Lower lobe of right lung (tissue), 2 donors: Measurements from ENCODE around the gene LATS2. TPM values are rescaled to one million over a fixed set of nuclear protein-coding genes. Genes with fewer than 3 reads are reported as not detected.
A peak's percentile ranks its signal among the peaks of the same experiment; 100 is the strongest.

ENCODE experiments used
- ATAC-seq, 2 donors: fragments of 200-7000 bp; cut with Tn5 transposase; one replicate each; pipeline ENCODE4 v1.9.1; 2020 to 2022; ENCODE audit warnings: mild to moderate bottlenecking in 2 of 2, moderate library complexity in 2 of 2
- DNase-seq: peaks from one replicate; pipeline ENCODE4 v3.0.0-alpha.2; 2020
- H3K27ac ChIP-seq: fragments of 200-600 bp; one replicate; pipeline ENCODE4 v1.8.0; 2022
- H3K27me3 ChIP-seq: fragments of 200-600 bp; one replicate; pipeline ENCODE4 v1.8.0; 2022; ENCODE audit warnings: low read depth
- H3K36me3 ChIP-seq: fragments of 200-600 bp; one replicate; pipeline ENCODE4 v1.8.0; 2022; ENCODE audit warnings: mild to moderate bottlenecking
- H3K4me1 ChIP-seq: fragments of 200-600 bp; one replicate; pipeline ENCODE4 v1.8.0; 2022
- H3K4me3 ChIP-seq: fragments of 200-600 bp; one replicate; pipeline ENCODE4 v1.8.0; 2022; ENCODE audit warnings: mild to moderate bottlenecking
- H3K9me3 ChIP-seq: fragments of 200-600 bp; one replicate; pipeline ENCODE4 v1.8.0; 2022
- intact Hi-C: fragments of 100-400 bp; cut with DNase I; formaldehyde crosslinking; loops from one replicate; pipeline ENCODE4 v1.11.0; 2022
- total RNA-seq: library from RNA; stranded (reverse); fragmentation: NEBNext Ultra II Directional; extraction: Animal tissue kit (Norgen Biotek cat#: 25700); gene quantifications from one replicate; pipeline ENCODE4 v1.2.1, GENCODE V29; 2021
- TF ChIP-seq, protein P1 (sequence below): fragments of 200-600 bp; IDR thresholded peaks from one replicate; pipeline ENCODE4 v1.8.0; 2022; ENCODE audit warnings: antibody characterized with exemption, mild to moderate bottlenecking
- donor health status: DM: no; HTN: yes; CAD: no; lungs with severe emphysema.

LATS2 gene
- total RNA-seq, 1 donor from 2014 or later: 26.1 TPM

DNA sequence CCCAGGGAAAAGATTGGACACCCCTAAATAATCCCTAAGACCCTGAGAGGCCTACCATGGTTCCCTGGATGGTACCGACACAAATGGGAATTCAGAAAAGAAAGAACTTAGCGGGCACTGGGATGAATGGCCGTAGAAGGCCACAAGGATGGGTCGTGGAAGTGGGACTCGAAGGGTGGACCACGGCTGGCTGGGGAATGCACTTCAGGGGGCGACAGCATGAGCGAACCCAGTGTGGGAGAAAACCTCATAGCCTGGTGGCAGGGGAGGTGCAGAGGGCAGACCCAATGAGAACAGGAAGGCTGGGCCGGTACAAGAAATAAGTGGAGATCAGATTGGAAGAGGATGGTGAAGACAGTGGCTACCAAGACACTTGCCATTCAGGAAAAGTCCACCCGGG, 28.7 kb downstream of the LATS2 start:
- H3K4me1 ChIP-seq: peaks cover 53% of the 10 kb centered on the region
- no peaks in the 10 kb centered on the region for H3K9me3 ChIP-seq
- TF ChIP-seq, protein P1, sequence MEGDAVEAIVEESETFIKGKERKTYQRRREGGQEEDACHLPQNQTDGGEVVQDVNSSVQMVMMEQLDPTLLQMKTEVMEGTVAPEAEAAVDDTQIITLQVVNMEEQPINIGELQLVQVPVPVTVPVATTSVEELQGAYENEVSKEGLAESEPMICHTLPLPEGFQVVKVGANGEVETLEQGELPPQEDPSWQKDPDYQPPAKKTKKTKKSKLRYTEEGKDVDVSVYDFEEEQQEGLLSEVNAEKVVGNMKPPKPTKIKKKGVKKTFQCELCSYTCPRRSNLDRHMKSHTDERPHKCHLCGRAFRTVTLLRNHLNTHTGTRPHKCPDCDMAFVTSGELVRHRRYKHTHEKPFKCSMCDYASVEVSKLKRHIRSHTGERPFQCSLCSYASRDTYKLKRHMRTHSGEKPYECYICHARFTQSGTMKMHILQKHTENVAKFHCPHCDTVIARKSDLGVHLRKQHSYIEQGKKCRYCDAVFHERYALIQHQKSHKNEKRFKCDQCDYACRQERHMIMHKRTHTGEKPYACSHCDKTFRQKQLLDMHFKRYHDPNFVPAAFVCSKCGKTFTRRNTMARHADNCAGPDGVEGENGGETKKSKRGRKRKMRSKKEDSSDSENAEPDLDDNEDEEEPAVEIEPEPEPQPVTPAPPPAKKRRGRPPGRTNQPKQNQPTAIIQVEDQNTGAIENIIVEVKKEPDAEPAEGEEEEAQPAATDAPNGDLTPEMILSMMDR: no peak
- no peak for DNase-seq
- no peak overlapping the region for H3K4me3 ChIP-seq
- no peak for ATAC-seq
- no peaks in the 10 kb centered on the region for H3K27me3 ChIP-seq
- intact Hi-C loops: no loop called here
- H3K36me3 ChIP-seq: no peaks in the 10 kb centered on the region
- H3K27ac ChIP-seq: peak overlapping the region; percentile 81

DNA sequence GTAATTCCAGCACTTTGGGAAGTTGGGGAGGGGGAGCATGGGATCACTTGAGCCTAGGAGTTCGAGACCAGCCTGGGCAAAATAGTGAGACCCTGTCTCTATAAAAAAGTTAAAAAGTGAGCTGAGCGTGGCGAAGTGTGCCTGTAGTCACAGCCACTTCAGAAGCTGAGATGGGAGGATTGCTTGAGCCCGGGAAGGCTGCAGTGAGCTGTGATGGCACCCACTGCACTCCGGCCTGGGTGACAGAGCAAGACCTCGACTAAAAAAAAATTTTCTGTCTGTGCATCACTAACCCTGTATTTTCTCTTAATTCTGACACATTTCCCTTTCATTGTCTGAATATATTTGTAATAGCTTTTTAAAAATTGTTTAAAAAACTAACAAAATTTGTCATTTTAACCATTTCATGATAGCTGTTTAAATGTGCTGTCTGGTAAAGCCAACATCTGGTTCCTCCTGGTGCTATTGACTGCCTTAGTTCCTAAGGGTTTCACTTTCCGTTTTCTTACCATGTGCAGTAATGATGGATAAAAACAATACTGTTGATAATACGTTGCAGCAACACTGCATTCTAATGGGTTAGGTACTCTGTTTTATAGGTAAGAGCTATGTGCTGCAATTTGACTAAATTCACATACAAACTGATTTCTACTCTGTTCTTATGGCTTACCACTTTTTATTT, 29.7 kb downstream of the LATS2 start:
- DNase-seq (no peak), ATAC-seq (no peak)
- intact Hi-C loops: no loop called here
- no peaks in the 10 kb centered on the region for H3K9me3 ChIP-seq
- TF ChIP-seq, protein P1: no peak
- H3K4me3 ChIP-seq: no peak overlapping the region
- H3K4me1 ChIP-seq: peaks cover 49% of the 10 kb centered on the region
- no peaks in the 10 kb centered on the region for H3K36me3 ChIP-seq
- peak overlapping the region; percentile 81 for H3K27ac ChIP-seq
- H3K27me3 ChIP-seq: no peaks in the 10 kb centered on the region

DNA sequence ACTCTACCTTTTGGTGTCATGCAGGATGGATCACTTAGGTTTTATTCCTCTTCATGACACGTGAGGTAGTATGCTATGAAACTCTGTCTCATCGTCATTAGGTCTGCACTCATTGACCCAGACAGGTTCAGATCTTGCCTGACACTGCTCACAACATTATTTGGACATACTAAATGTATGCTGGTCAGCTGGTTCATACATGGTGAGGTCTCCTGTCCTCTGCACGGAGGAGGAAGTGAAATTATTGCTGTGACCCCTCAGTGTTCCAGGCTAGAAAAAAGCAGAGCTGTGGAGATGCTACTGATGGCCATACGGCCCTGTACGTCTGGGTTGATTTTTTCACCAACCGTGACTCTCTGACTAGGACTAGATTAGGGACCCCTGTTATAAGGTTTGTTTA, 35.8 kb downstream of the LATS2 start:
- TF ChIP-seq, protein P1: no peak
- H3K27ac ChIP-seq: no peak overlapping the region
- no peaks in the 10 kb centered on the region for H3K9me3 ChIP-seq
- H3K4me3 ChIP-seq: no peak overlapping the region
- ATAC-seq (no peak), DNase-seq (no peak)
- H3K4me1 ChIP-seq: peaks cover 19% of the 10 kb centered on the region
- no peaks in the 10 kb centered on the region for H3K27me3 ChIP-seq
- H3K36me3 ChIP-seq: no peaks in the 10 kb centered on the region
- intact Hi-C loops: no loop called here

DNA sequence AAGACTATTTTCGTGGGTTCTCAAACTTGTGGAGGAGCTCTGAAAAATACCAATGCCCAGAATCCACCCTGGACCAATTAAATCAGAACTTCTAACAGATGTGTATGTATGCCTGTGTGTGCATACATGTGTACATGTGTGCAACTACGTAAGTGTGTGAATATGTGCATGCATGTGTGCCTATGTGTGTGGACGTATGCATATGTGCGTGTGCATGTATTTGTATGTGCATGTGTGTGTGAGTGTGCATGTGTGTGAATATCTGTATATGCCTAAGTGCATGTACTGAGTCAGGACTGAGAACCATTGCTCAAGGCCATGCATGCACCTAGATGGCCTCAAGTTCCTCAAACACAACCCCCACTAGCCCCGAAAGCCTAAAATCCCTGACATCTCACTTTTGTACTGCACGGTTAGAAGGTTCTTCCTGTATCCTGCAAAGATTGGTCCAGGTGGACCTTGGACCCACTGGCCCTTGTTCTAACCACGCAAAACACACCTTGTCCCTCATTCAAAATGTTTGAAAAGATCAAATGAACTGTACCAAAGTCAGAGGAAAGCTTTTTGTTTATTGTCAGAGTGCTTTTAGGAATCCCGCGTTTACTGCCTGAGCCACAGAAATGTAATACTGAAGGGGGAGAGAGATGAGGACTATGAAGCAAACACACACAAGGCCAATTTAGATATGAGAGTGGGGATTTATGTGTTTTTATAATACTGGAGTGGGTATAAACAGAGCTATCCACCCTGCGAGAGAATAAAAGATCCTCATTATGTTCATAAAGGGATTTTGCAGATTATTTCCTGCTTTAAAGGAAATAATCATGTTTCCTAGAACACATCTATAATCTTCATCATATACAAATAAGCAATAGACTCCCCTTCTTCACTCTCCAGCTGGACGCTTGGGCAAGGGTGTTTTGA, 39.1 kb downstream of the LATS2 start:
- ATAC-seq (no peak), DNase-seq (no peak)
- no peaks in the 10 kb centered on the region for H3K27me3 ChIP-seq
- H3K4me1 ChIP-seq: peaks cover 39% of the 10 kb centered on the region
- intact Hi-C loops: no loop called here
- TF ChIP-seq, protein P1: no peak
- no peak overlapping the region for H3K4me3 ChIP-seq
- H3K36me3 ChIP-seq: no peaks in the 10 kb centered on the region
- no peak overlapping the region for H3K27ac ChIP-seq
- no peaks in the 10 kb centered on the region for H3K9me3 ChIP-seq

DNA sequence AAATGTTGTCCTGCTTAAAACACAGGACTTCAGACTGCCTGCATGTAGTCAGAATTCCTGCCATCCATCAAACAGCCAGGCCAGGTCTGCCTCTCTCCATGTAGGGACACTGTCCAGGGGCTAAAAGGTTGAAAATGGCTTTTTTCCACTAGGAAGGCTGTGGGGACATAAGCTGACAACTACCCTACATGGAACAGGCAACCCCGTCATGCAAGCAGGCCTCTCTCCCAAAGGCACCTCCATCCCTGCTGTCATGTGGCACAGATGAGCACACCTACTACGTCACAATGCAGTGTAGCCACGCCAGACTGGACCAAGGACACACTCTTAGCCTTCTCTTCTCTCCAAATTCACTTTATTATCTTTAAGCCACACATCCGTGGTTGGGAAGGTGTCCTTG, 40.8 kb downstream of the LATS2 start:
- TF ChIP-seq, protein P1: no peak
- DNase-seq: no peak
- Histone ChIP-seq H3K4me3 (no peak overlapping the region), H3K27ac (no peak overlapping the region), H3K27me3 (no peaks in the 10 kb centered on the region), H3K4me1 (peaks cover 55% of the 10 kb centered on the region), H3K9me3 (no peaks in the 10 kb centered on the region), H3K36me3 (no peaks in the 10 kb centered on the region)
- intact Hi-C loops: no loop called here
- no peak for ATAC-seq
